ENCODE measurements around the gene EHBP1. TPM values are rescaled to one million over a fixed set of nuclear protein-coding genes. Genes with fewer than 3 reads are reported as not detected.

EHBP1 gene
- total RNA-seq, 4 donors from 2014 or later: 52.6 to 167 (median 135) TPM

- TF ChIP-seq POLR2A (IDR thresholded peaks at IDR 0.05) (no peak), CTCF (IDR thresholded peaks at IDR 0.05) (no peak)
- Histone ChIP-seq H3K36me3 (peaks cover 0 to 3% of the 10 kb centered on the region in 2 donors), H3K4me3 (no peak overlapping the region), H3K27ac (no peak overlapping the region), H3K27me3 (no peaks in the 10 kb centered on the region), H3K4me1 (no peaks in the 10 kb centered on the region), H3K9me3 (no peaks in the 10 kb centered on the region)
- intact Hi-C loops (cut with DNase I; ENCODE audit: low total_unique reads): no loop called here
- no peak for DNase-seq
Observed at GRCh38 chr2:63038034-63038433, 332.5 kb downstream of the EHBP1 start.

- no peaks in the 10 kb centered on the region for H3K4me1 ChIP-seq
- H3K9me3 ChIP-seq: no peaks in the 10 kb centered on the region
- TF ChIP-seq POLR2A (IDR thresholded peaks at IDR 0.05): no peak
- peaks cover 0 to 3% of the 10 kb centered on the region in 2 donors for H3K36me3 ChIP-seq
- intact Hi-C loops (cut with DNase I; ENCODE audit: low total_unique reads): no loop called here
- H3K4me3 ChIP-seq: no peak overlapping the region
- H3K27ac ChIP-seq: no peak overlapping the region
- H3K27me3 ChIP-seq: peaks cover 0 to 3% of the 10 kb centered on the region in 2 donors
- DNase-seq: no peak
Observed at GRCh38 chr2:63040586-63040985, 335.1 kb downstream of the EHBP1 start.

- TF ChIP-seq POLR2A (IDR thresholded peaks at IDR 0.05): no peak
- Histone ChIP-seq H3K4me3 (no peak overlapping the region), H3K27ac (no peak overlapping the region), H3K36me3 (peaks cover 0 to 1% of the 10 kb centered on the region in 2 donors), H3K4me1 (no peaks in the 10 kb centered on the region), H3K9me3 (no peaks in the 10 kb centered on the region), H3K27me3 (peaks cover 0 to 3% of the 10 kb centered on the region in 2 donors)
- no peak for DNase-seq
- intact Hi-C loops (cut with DNase I; ENCODE audit: low total_unique reads): no loop called here
Observed at GRCh38 chr2:63041592-63041991, 336.1 kb downstream of the EHBP1 start.

- H3K4me3 ChIP-seq: no peak overlapping the region
- no peak for DNase-seq
- no peaks in the 10 kb centered on the region for H3K4me1 ChIP-seq
- no peaks in the 10 kb centered on the region for H3K9me3 ChIP-seq
- H3K36me3 ChIP-seq: no peaks in the 10 kb centered on the region
- no peak overlapping the region for H3K27ac ChIP-seq
- peaks cover 13 to 23% of the 10 kb centered on the region in 2 donors for H3K27me3 ChIP-seq
- intact Hi-C loops (cut with DNase I; ENCODE audit: low total_unique reads): no loop called here
- TF ChIP-seq POLR2A (IDR thresholded peaks at IDR 0.05): no peak
- no peak for TF ChIP-seq CTCF (IDR thresholded peaks at IDR 0.05)
Observed at GRCh38 chr2:63044362-63045327, 339.1 kb downstream of the EHBP1 start.

GRCh38 chr2:63046552-63046951 lies 341.0 kb downstream of the EHBP1 start:
- Histone ChIP-seq H3K9me3 (no peaks in the 10 kb centered on the region), H3K4me1 (peaks cover 0 to 9% of the 10 kb centered on the region in 2 donors), H3K27me3 (peaks cover 16 to 26% of the 10 kb centered on the region in 2 donors), H3K4me3 (no peak overlapping the region), H3K36me3 (no peaks in the 10 kb centered on the region), H3K27ac (no peak overlapping the region)
- intact Hi-C loops (cut with DNase I; ENCODE audit: low total_unique reads): no loop called here
- TF ChIP-seq CTCF (IDR thresholded peaks at IDR 0.05) (no peak), POLR2A (IDR thresholded peaks at IDR 0.05) (no peak)
- DNase-seq: no peak

GRCh38 chr2:63046961-63047320 lies 341.4 kb downstream of the EHBP1 start:
- Histone ChIP-seq H3K9me3 (no peaks in the 10 kb centered on the region), H3K27me3 (peaks cover 16 to 26% of the 10 kb centered on the region in 2 donors), H3K4me3 (no peak overlapping the region), H3K27ac (no peak overlapping the region), H3K36me3 (no peaks in the 10 kb centered on the region), H3K4me1 (peaks cover 0 to 9% of the 10 kb centered on the region in 2 donors)
- intact Hi-C loops (cut with DNase I; ENCODE audit: low total_unique reads): no loop called here
- TF ChIP-seq POLR2A (IDR thresholded peaks at IDR 0.05) (no peak), CTCF (IDR thresholded peaks at IDR 0.05) (no peak)
- no peak for DNase-seq

Data from uterus (tissue), 4 donors.